Measurements from ENCODE around the gene PFKFB3. TPM values are rescaled to one million over a fixed set of nuclear protein-coding genes. Genes with fewer than 3 reads are reported as not detected.

Gene PFKFB3
- total and polyA plus RNA-seq, 9 of the 15 experiments (the other 6 are each of a cell fraction or from before 2014, with no cell fraction given): 0.46 to 21.6 (median 7.8) TPM

DNA sequence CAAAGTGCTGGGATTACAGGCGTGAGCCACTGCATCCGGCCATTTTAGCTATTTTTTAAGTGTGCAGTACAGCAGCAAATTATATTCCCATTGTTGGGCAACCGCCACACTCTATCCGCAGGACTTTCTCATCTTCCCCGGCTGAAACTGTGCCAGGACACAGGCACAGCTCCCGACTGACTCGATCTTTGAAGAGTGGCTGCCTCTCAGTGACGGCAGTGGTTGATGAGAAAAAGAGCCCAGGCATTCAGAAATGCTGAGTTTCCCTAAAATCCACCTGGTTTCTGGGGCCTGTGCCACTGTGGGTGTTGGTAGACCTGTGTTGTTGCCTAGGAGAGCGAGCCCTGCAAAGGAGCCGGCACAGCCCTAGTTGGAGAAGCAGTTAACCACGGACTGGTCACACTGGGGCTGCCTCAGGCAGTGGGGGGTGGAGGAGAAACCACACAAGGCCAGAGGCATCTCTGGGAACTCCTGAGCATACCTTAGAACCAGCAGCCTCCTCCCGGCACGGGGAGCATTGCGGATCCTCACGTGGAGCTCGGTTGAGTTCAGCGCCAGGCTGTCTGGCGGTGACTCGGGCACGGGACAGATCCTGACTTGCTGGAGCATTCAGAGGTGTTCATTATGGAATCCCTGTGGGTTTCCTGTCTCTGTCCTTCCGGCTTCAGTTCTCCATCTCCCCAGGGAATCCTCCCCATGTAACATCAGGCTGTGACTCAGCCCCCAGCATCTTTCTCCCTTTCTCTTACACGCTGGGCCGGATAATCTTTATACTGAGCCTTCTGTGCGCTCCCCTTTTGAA is 16.2 kb downstream of the PFKFB3 start:
- H3K9ac ChIP-seq (ENCODE audit: insufficient read depth in 1 of 2, low read depth in 2 of 2, low read length in 2 of 2): no peak overlapping the region
- ChIA-PET CTCF (ENCODE audit: low intra/inter-chr PET ratio) (no interaction called here), POLR2A (interaction anchor here (0.6 to 1.3 kb wide), 3 partner anchors 17 to 91 kb away, joined by 3 read pairs; no protein-coding TSS in a partner anchor)
- BruUV-seq (replicated peaks): TSS peak; percentile 13
- no peak overlapping the region for H2AFZ ChIP-seq (ENCODE audit: low read depth, low read length)
- FAIRE-seq (no peak), ATAC-seq (no peak), DNase-seq (ENCODE audit: extremely low read depth in 1 of 4, low spot score in 3 of 4) (no peak)
- no peak overlapping the region for H3K27ac ChIP-seq (ENCODE audit: extremely low read depth, low read depth, low read length)
- no peaks in the 10 kb centered on the region for H4K20me1 ChIP-seq (replicated peaks; ENCODE audit: control insufficient read depth, insufficient read depth, low read length)
- H3K9me3 ChIP-seq (replicated peaks; ENCODE audit: control insufficient read depth, insufficient read depth, low read depth, low read length): no peaks in the 10 kb centered on the region
- H3K4me3 ChIP-seq: no peak overlapping the region
- H3K9me1 ChIP-seq (ENCODE audit: control insufficient read depth, insufficient read depth, low read length): no peaks in the 10 kb centered on the region
- WGBS (ENCODE audit: insufficient coverage, low coverage, missing lambda C conversion rate): 93% methylated on average over 24 of the region's 24 CpGs
- H3K4me2 ChIP-seq (ENCODE audit: insufficient read depth, low read length): no peak overlapping the region
- peaks cover 0 to 3% of the 10 kb centered on the region in 2 experiments; a peak in 1 of 5 replicates for H3K4me1 ChIP-seq (replicated peaks in 1 of 2; ENCODE audit: control insufficient read depth in 2 of 2, insufficient read depth in 2 of 2, low read length in 2 of 2)
- intact Hi-C loops (cut with micrococcal nuclease) (no loop called here), in situ Hi-C loops (cut with MboI) (no loop called here)
- no peaks in the 10 kb centered on the region for H3K27me3 ChIP-seq (ENCODE audit: control insufficient read depth in 2 of 2, insufficient read depth in 2 of 2, low read length in 2 of 2)
- peaks cover 83% of the 10 kb centered on the region; the same call in 2 of the 3 replicates for H3K36me3 ChIP-seq (ENCODE audit: control insufficient read depth, insufficient read depth, low read length)
- no peaks in the 10 kb centered on the region for H3K79me2 ChIP-seq (ENCODE audit: control insufficient read depth, insufficient read depth, low read length)
- no peak for TF ChIP-seq FOXA3 (CRISPR knock-in tag; conservative IDR thresholded peaks at IDR 0.05 in 1 of 2, IDR thresholded peaks at IDR 0.05 in 1 of 2)

DNA sequence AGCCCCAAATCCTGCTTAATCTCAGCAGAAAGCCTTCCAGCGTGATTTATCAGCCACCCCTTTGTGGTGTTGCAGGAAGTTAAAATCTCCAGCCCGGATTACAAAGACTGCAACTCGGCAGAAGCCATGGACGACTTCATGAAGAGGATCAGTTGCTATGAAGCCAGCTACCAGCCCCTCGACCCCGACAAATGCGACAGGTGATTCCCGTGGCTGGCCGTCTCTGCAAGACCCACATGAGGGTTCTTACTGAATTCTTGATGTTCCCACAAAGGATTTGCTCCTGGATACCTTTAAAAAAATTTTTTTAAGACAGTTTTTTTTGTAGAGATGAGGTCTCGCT is 16.7 kb downstream of the PFKFB3 start:
- intact Hi-C loops (cut with micrococcal nuclease) (no loop called here), in situ Hi-C loops (cut with MboI) (no loop called here)
- BruUV-seq (replicated peaks): no TSS peak
- FAIRE-seq (no peak), ATAC-seq (no peak), DNase-seq (ENCODE audit: extremely low read depth in 1 of 4, low spot score in 3 of 4) (no peak)
- H3K4me1 ChIP-seq (replicated peaks in 1 of 2; ENCODE audit: control insufficient read depth in 2 of 2, insufficient read depth in 2 of 2, low read length in 2 of 2): peaks cover 0 to 3% of the 10 kb centered on the region in 2 experiments; a peak in 1 of 5 replicates
- H3K27me3 ChIP-seq (ENCODE audit: control insufficient read depth in 2 of 2, insufficient read depth in 2 of 2, low read length in 2 of 2): no peaks in the 10 kb centered on the region
- no peaks in the 10 kb centered on the region for H3K9me3 ChIP-seq (replicated peaks; ENCODE audit: control insufficient read depth, insufficient read depth, low read depth, low read length)
- peaks cover 82% of the 10 kb centered on the region; the same call in 2 of the 3 replicates for H3K36me3 ChIP-seq (ENCODE audit: control insufficient read depth, insufficient read depth, low read length)
- H3K79me2 ChIP-seq (ENCODE audit: control insufficient read depth, insufficient read depth, low read length): no peaks in the 10 kb centered on the region
- no peak overlapping the region for H2AFZ ChIP-seq (ENCODE audit: low read depth, low read length)
- TF ChIP-seq ZNF224 (CRISPR knock-in tag; IDR thresholded peaks at IDR 0.05): no peak
- TF ChIP-seq ZNF324 (CRISPR knock-in tag; IDR thresholded peaks at IDR 0.05): no peak
- TF ChIP-seq ZNF717 (CRISPR knock-in tag; IDR thresholded peaks at IDR 0.05): no peak
- TF ChIP-seq, protein P1, sequence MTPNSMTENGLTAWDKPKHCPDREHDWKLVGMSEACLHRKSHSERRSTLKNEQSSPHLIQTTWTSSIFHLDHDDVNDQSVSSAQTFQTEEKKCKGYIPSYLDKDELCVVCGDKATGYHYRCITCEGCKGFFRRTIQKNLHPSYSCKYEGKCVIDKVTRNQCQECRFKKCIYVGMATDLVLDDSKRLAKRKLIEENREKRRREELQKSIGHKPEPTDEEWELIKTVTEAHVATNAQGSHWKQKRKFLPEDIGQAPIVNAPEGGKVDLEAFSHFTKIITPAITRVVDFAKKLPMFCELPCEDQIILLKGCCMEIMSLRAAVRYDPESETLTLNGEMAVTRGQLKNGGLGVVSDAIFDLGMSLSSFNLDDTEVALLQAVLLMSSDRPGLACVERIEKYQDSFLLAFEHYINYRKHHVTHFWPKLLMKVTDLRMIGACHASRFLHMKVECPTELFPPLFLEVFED (CRISPR knock-in tag; conservative IDR thresholded peaks at IDR 0.05): no peak
- no peak for TF ChIP-seq TAF15 (IDR thresholded peaks at IDR 0.05; ENCODE audit: low read depth, low read length)
- TF ChIP-seq BHLHE40 (IDR thresholded peaks at IDR 0.05; ENCODE audit: low read length): no peak
- no peaks in the 10 kb centered on the region for H4K20me1 ChIP-seq (replicated peaks; ENCODE audit: control insufficient read depth, insufficient read depth, low read length)
- H3K9me1 ChIP-seq (ENCODE audit: control insufficient read depth, insufficient read depth, low read length): no peaks in the 10 kb centered on the region
- no peak overlapping the region for H3K9ac ChIP-seq (ENCODE audit: insufficient read depth in 1 of 2, low read depth in 2 of 2, low read length in 2 of 2)
- 90% methylated on average over 10 of the region's 10 CpGs for WGBS (ENCODE audit: insufficient coverage, low coverage, missing lambda C conversion rate)
- H3K4me3 ChIP-seq: no peak overlapping the region
- H3K27ac ChIP-seq (ENCODE audit: extremely low read depth, low read depth, low read length): no peak overlapping the region
- no peak overlapping the region for H3K4me2 ChIP-seq (ENCODE audit: insufficient read depth, low read length)
- CTCF ChIA-PET (ENCODE audit: low intra/inter-chr PET ratio): no interaction called here
- POLR2A ChIA-PET: interaction anchor here (0.6 kb wide), 1 partner anchor 16 kb away, joined by 3 read pairs; no protein-coding TSS in a partner anchor
